H9 (cell line): ENCODE results near the gene APOBEC3B. TPM values are rescaled to one million over a fixed set of nuclear protein-coding genes. Genes with fewer than 3 reads are reported as not detected.

ENCODE experiments used
- DNase-seq: peaks from one replicate; pipeline ENCODE4 v3.0.0-alpha.2; 2017
- H2AFZ ChIP-seq: one replicate; pipeline ENCODE4 v1.6.1; 2013; ENCODE audit warnings: mild to moderate bottlenecking, low read length, control low read depth, moderate library complexity
- H2AK5ac ChIP-seq: 2 replicates; pipeline ENCODE4 v1.6.1; 2013; ENCODE audit warnings: low read length, control low read depth, mixed read lengths; ENCODE audit not compliant: insufficient read length
- H2BK120ac ChIP-seq: one replicate; pipeline ENCODE4 v1.6.1; 2013; ENCODE audit warnings: low read depth, mild to moderate bottlenecking, low read length, control low read depth, inconsistent platforms; ENCODE audit not compliant: poor library complexity, severe bottlenecking
- H2BK12ac ChIP-seq: 2 replicates; pipeline ENCODE4 v1.6.1; 2013; ENCODE audit warnings: low read length, control low read depth, mixed read lengths, low read depth; ENCODE audit not compliant: insufficient read length
- H2BK15ac ChIP-seq: 2 replicates; pipeline ENCODE4 v1.6.1; 2013; ENCODE audit warnings: low read depth, low read length, control low read depth
- H2BK20ac ChIP-seq: one replicate; pipeline ENCODE4 v1.6.1; 2013; ENCODE audit warnings: low read depth, mild to moderate bottlenecking, low read length, control low read depth, inconsistent platforms; ENCODE audit not compliant: poor library complexity, severe bottlenecking
- H2BK5ac ChIP-seq: 2 replicates; pipeline ENCODE4 v1.6.1; 2013; ENCODE audit warnings: low read length, control low read depth, mixed read lengths; ENCODE audit not compliant: insufficient read length
- H3K14ac ChIP-seq: 2 replicates; pipeline ENCODE4 v1.6.1; 2013; ENCODE audit warnings: low read length, control low read depth; ENCODE audit not compliant: insufficient read depth
- H3K18ac ChIP-seq: 2 replicates; pipeline ENCODE4 v1.6.1; 2013; ENCODE audit warnings: low read depth, mild to moderate bottlenecking, mixed read lengths, low read length, control low read depth; ENCODE audit not compliant: insufficient read length
- H3K23ac ChIP-seq: 2 replicates; pipeline ENCODE4 v1.6.1; 2013; ENCODE audit warnings: low read length, control low read depth, mixed read lengths, low read depth; ENCODE audit not compliant: insufficient read length
- H3K23me2 ChIP-seq: 2 replicates; pipeline ENCODE4 v1.6.1; 2013; ENCODE audit warnings: low read depth, mild to moderate bottlenecking, mixed read lengths, low read length, control low read depth; ENCODE audit not compliant: insufficient read length, poor library complexity, severe bottlenecking
- H3K27ac ChIP-seq: 2 replicates; pipeline ENCODE4 v1.5.1; 2013; ENCODE audit warnings: low read length, control low read depth, mixed read lengths, low read depth; ENCODE audit not compliant: insufficient read length
- H3K27me3 ChIP-seq: 2 replicates; pipeline ENCODE4 v1.6.1; 2013; ENCODE audit warnings: low read length, control low read depth, inconsistent platforms; ENCODE audit not compliant: insufficient read depth
- H3K4ac ChIP-seq: 2 replicates; pipeline ENCODE4 v1.6.1; 2013; ENCODE audit warnings: low read depth, mild to moderate bottlenecking, control low read depth, inconsistent platforms, low read length, moderate library complexity
- H3K4me1 ChIP-seq: 2 replicates; pipeline ENCODE4 v1.6.1; 2013; ENCODE audit warnings: low read length, control low read depth, inconsistent platforms; ENCODE audit not compliant: insufficient read depth
- H3K4me2 ChIP-seq: 2 replicates; pipeline ENCODE4 v1.6.1; 2013; ENCODE audit warnings: low read length, control low read depth, mixed read lengths; ENCODE audit not compliant: insufficient read length, insufficient read depth
- H3K56ac ChIP-seq: 2 replicates; pipeline ENCODE4 v1.6.1; 2013; ENCODE audit warnings: low read depth, mild to moderate bottlenecking, mixed read lengths, low read length, control low read depth; ENCODE audit not compliant: insufficient read length
- H3K79me1 ChIP-seq: 2 replicates; pipeline ENCODE4 v1.6.1; 2013; ENCODE audit warnings: low read depth, mild to moderate bottlenecking, moderate library complexity, low read length, control low read depth, inconsistent platforms; ENCODE audit not compliant: insufficient read depth, poor library complexity, severe bottlenecking
- H3K79me2 ChIP-seq: 2 replicates; pipeline ENCODE4 v1.6.1; 2013; ENCODE audit warnings: low read length, control low read depth, inconsistent platforms; ENCODE audit not compliant: insufficient read depth
- H3K9ac ChIP-seq: 2 replicates; pipeline ENCODE4 v1.6.1; 2013; ENCODE audit warnings: low read length, control low read depth, mixed read lengths; ENCODE audit not compliant: insufficient read length; ENCODE audit errors: extremely low read depth
- H3K9me3 ChIP-seq: one replicate; pipeline ENCODE4 v1.6.1; 2013; ENCODE audit warnings: low read depth, low read length, inconsistent platforms; ENCODE audit not compliant: control insufficient read depth
- H3T11ph ChIP-seq: one replicate; pipeline ENCODE4 v1.6.1; 2013; ENCODE audit warnings: mild to moderate bottlenecking, low read length, control low read depth, inconsistent platforms
- H4K20me1 ChIP-seq: one replicate; pipeline ENCODE4 v1.6.1; 2013; ENCODE audit not compliant: control insufficient read depth, insufficient read length, insufficient read depth
- H4K5ac ChIP-seq: 2 replicates; pipeline ENCODE4 v1.6.1; 2013; ENCODE audit warnings: low read depth, mild to moderate bottlenecking, mixed read lengths, low read length, control low read depth; ENCODE audit not compliant: insufficient read length
- H4K8ac ChIP-seq: replicated peaks from 2 replicates; pipeline ENCODE4 v1.6.1; 2013; ENCODE audit warnings: low read length, control low read depth, mixed read lengths, low read depth; ENCODE audit not compliant: insufficient read length
- H4K91ac ChIP-seq: 2 replicates; pipeline ENCODE4 v1.6.1; 2013; ENCODE audit warnings: low read depth, mild to moderate bottlenecking, moderate library complexity, mixed read lengths, low read length, control low read depth; ENCODE audit not compliant: insufficient read length
- H3K27ac Mint-ChIP-seq, 3 experiments: 2 replicates in 2 of 3; 3 replicates in 1 of 3; pipeline ENCODE4 v1.8.0; 2020 to 2021; ENCODE audit warnings: mixed read lengths in 3 of 3, mild to moderate bottlenecking in 1 of 3, moderate library complexity in 1 of 3
- H3K27me3 Mint-ChIP-seq: 2 replicates; pipeline ENCODE4 v1.8.0; 2021; ENCODE audit warnings: low read depth, mild to moderate bottlenecking, moderate library complexity, mixed read lengths
- H3K36me3 Mint-ChIP-seq, 3 experiments: 2 replicates in 2 of 3; 3 replicates in 1 of 3; pipeline ENCODE4 v1.8.0; 2020 to 2021; ENCODE audit warnings: low read depth in 3 of 3, mixed read lengths in 3 of 3; ENCODE audit not compliant: insufficient read depth in 1 of 3
- H3K4me1 Mint-ChIP-seq, 2 experiments: 2 replicates each; pipeline ENCODE4 v1.8.0; 2020; ENCODE audit warnings: mixed read lengths in 2 of 2
- H3K4me3 Mint-ChIP-seq, 2 experiments: 2 replicates in 1 of 2; 3 replicates in 1 of 2; pipeline ENCODE4 v1.8.0; 2020 to 2021; ENCODE audit warnings: mild to moderate bottlenecking in 2 of 2, mixed read lengths in 2 of 2, moderate library complexity in 1 of 2
- H3K9me3 Mint-ChIP-seq, 2 experiments: 2 replicates in 1 of 2; 3 replicates in 1 of 2; pipeline ENCODE4 v1.8.0; 2020; ENCODE audit warnings: mild to moderate bottlenecking in 2 of 2, mixed read lengths in 2 of 2, moderate library complexity in 1 of 2
- CTCF ChIP-seq: fragments of 200-600 bp; sonication (generic); conservative IDR thresholded peaks from 3 replicates; pipeline ENCODE4 v1.8.0; 2021; ENCODE audit warnings: antibody characterized with exemption, mild to moderate bottlenecking
- WGBS: extraction: QIAGEN DNeasy Blood & Tissue Kit; methylation state at CpG from one replicate; pipeline ENCODE4 v1.1.7; 2013; ENCODE audit warnings: missing lambda C conversion rate, low lambda C conversion rate, mixed read lengths; ENCODE audit not compliant: insufficient read length; ENCODE audit errors: extremely low coverage; 5-methylcytosine and 5-hydroxymethylcytosine counted together
- total RNA-seq: library from RNA; stranded (reverse); gene quantifications from 2 replicates; pipeline ENCODE4 v1.2.1, GENCODE V29; 2021

APOBEC3B gene
- total RNA-seq, 1 experiment from 2014 or later: 29.0 TPM

GRCh38 chr22:38972558-38972957, 9.6 kb upstream of the APOBEC3B start:
- Histone ChIP-seq H2BK12ac (no peak overlapping the region), H3K4ac (no peak overlapping the region), H3K9me3 (no peaks in the 10 kb centered on the region), H2BK20ac (no peak overlapping the region), H2BK15ac (no peak overlapping the region), H3K4me2 (no peak overlapping the region), H3K4me1 (no peaks in the 10 kb centered on the region), H3K27ac (no peak overlapping the region), H3K18ac (no peak overlapping the region), H3K79me2 (no peaks in the 10 kb centered on the region), H4K20me1 (no peaks in the 10 kb centered on the region), H3K23ac (no peak overlapping the region), H3K27me3 (no peaks in the 10 kb centered on the region), H2AK5ac (no peak overlapping the region), H3K9ac (no peak overlapping the region), H3K56ac (no peak overlapping the region), H3K23me2 (no peaks in the 10 kb centered on the region), H4K8ac (no peak overlapping the region), H2BK120ac (no peak overlapping the region), H3K79me1 (no peaks in the 10 kb centered on the region), H2BK5ac (no peak overlapping the region), H4K5ac (no peak overlapping the region), H4K91ac (no peak overlapping the region), H2AFZ (no peak overlapping the region), H3T11ph (no peak overlapping the region), H3K14ac (no peak overlapping the region)
- Mint-ChIP-seq H3K27ac (no peak overlapping the region), H3K9me3 (peaks cover 25 to 28% of the 10 kb centered on the region in 2 experiments), H3K4me1 (peaks cover 2 to 3% of the 10 kb centered on the region in 2 experiments; a peak in 3 of 4 replicates), H3K4me3 (no peak overlapping the region), H3K27me3 (peaks cover 30% of the 10 kb centered on the region), H3K36me3 (peaks cover 6 to 13% (median 10%) of the 10 kb centered on the region in 3 experiments)
- no CpG with 5 or more reads among the region's 5 CpGs for WGBS
- TF ChIP-seq CTCF: no peak
- no peak for DNase-seq
